HUES64 (cell line): ENCODE data around the gene RAB7B.

Experiments used
- H3K27ac ChIP-seq: 2 replicates; pipeline ENCODE4 v1.7.0; 2013; ENCODE audit warnings: low read depth, low read length, inconsistent platforms
- H3K27me3 ChIP-seq: 2 replicates; pipeline ENCODE4 v1.6.1; 2013; ENCODE audit warnings: mild to moderate bottlenecking, low read length; ENCODE audit not compliant: insufficient read depth
- H3K36me3 ChIP-seq: 2 replicates; pipeline ENCODE4 v1.6.1; 2013; ENCODE audit warnings: mild to moderate bottlenecking, low read length; ENCODE audit not compliant: insufficient read depth
- H3K4me1 ChIP-seq: 2 replicates; pipeline ENCODE4 v1.6.1; 2013; ENCODE audit warnings: mild to moderate bottlenecking, low read length, moderate library complexity; ENCODE audit not compliant: insufficient read depth
- H3K4me3 ChIP-seq: 2 replicates; pipeline ENCODE4 v1.5.1; 2013; ENCODE audit warnings: mild to moderate bottlenecking, low read length, moderate library complexity
- H3K9ac ChIP-seq: 2 replicates; pipeline ENCODE4 v1.6.1; 2013; ENCODE audit warnings: mild to moderate bottlenecking, low read depth, low read length
- H3K9me3 ChIP-seq: 2 replicates; pipeline ENCODE4 v1.6.1; 2013; ENCODE audit warnings: low read depth, low read length; ENCODE audit not compliant: insufficient read depth
- WGBS: fragments of 150-250, 120-280 bp; methylation state at CpG from one replicate; pipeline ENCODE4 v1.1.7; 2013; ENCODE audit warnings: missing lambda C conversion rate; 5-methylcytosine and 5-hydroxymethylcytosine counted together

RAB7B gene

GRCh38 chr1:206022766-206023165 is 19.6 kb upstream of the RAB7B start:
- Histone ChIP-seq H3K4me3 (no peak overlapping the region), H3K36me3 (no peaks in the 10 kb centered on the region), H3K27me3 (no peaks in the 10 kb centered on the region), H3K27ac (no peak overlapping the region), H3K4me1 (no peaks in the 10 kb centered on the region), H3K9ac (no peak overlapping the region), H3K9me3 (peaks cover 3% of the 10 kb centered on the region; the same call in 1 of the 2 replicates)
- WGBS: 94% methylated on average over 6 of the region's 7 CpGs

GRCh38 chr1:206021626-206022365 is 18.6 kb upstream of the RAB7B start:
- Histone ChIP-seq H3K27me3 (no peaks in the 10 kb centered on the region), H3K36me3 (no peaks in the 10 kb centered on the region), H3K4me3 (no peak overlapping the region), H3K4me1 (no peaks in the 10 kb centered on the region), H3K27ac (no peak overlapping the region), H3K9me3 (peaks cover 3% of the 10 kb centered on the region; the same call in 1 of the 2 replicates), H3K9ac (no peak overlapping the region)
- 95% methylated on average over 4 of the region's 4 CpGs for WGBS

GRCh38 chr1:206021008-206021625 is 17.9 kb upstream of the RAB7B start:
- Histone ChIP-seq H3K9me3 (peaks cover 3% of the 10 kb centered on the region; the same call in 1 of the 2 replicates), H3K4me3 (no peak overlapping the region), H3K36me3 (no peaks in the 10 kb centered on the region), H3K27me3 (no peaks in the 10 kb centered on the region), H3K9ac (no peak overlapping the region), H3K4me1 (no peaks in the 10 kb centered on the region), H3K27ac (no peak overlapping the region)
- WGBS: 86% methylated on average over 9 of the region's 9 CpGs

- Histone ChIP-seq H3K27ac (no peak overlapping the region), H3K4me1 (no peaks in the 10 kb centered on the region), H3K9me3 (peaks cover 3% of the 10 kb centered on the region; the same call in 1 of the 2 replicates), H3K4me3 (no peak overlapping the region), H3K9ac (no peak overlapping the region), H3K27me3 (no peaks in the 10 kb centered on the region), H3K36me3 (no peaks in the 10 kb centered on the region)
- WGBS: 93% methylated on average over 4 of the region's 4 CpGs
Observed at GRCh38 chr1:206020393-206021007, 17.3 kb upstream of the RAB7B start.

- no peak overlapping the region for H3K27ac ChIP-seq
- peaks cover 3% of the 10 kb centered on the region; the same call in 1 of the 2 replicates for H3K9me3 ChIP-seq
- WGBS: 79% methylated on average over 1 of the region's 1 CpG
- H3K4me3 ChIP-seq: no peak overlapping the region
- no peaks in the 10 kb centered on the region for H3K36me3 ChIP-seq
- H3K4me1 ChIP-seq: no peaks in the 10 kb centered on the region
- no peaks in the 10 kb centered on the region for H3K27me3 ChIP-seq
- no peak overlapping the region for H3K9ac ChIP-seq
Observed at GRCh38 chr1:206015071-206015470, 11.9 kb upstream of the RAB7B start.

- Histone ChIP-seq H3K4me1 (no peaks in the 10 kb centered on the region), H3K36me3 (no peaks in the 10 kb centered on the region), H3K9me3 (peaks cover 3% of the 10 kb centered on the region; the same call in 1 of the 2 replicates), H3K9ac (no peak overlapping the region), H3K4me3 (no peak overlapping the region), H3K27me3 (no peaks in the 10 kb centered on the region), H3K27ac (no peak overlapping the region)
- 95% methylated on average over 4 of the region's 5 CpGs for WGBS
Observed at GRCh38 chr1:206014601-206015000, 11.4 kb upstream of the RAB7B start.

GRCh38 chr1:206013026-206013795 is 10.0 kb upstream of the RAB7B start:
- Histone ChIP-seq H3K9ac (no peak overlapping the region), H3K27me3 (no peaks in the 10 kb centered on the region), H3K27ac (no peak overlapping the region), H3K4me1 (no peaks in the 10 kb centered on the region), H3K9me3 (peaks cover 3% of the 10 kb centered on the region; the same call in 1 of the 2 replicates), H3K36me3 (no peaks in the 10 kb centered on the region), H3K4me3 (no peak overlapping the region)
- 95% methylated on average over 6 of the region's 6 CpGs for WGBS

- H3K27ac ChIP-seq: no peak overlapping the region
- WGBS: 83% methylated on average over 17 of the region's 17 CpGs
- no peak overlapping the region for H3K9ac ChIP-seq
- no peaks in the 10 kb centered on the region for H3K36me3 ChIP-seq
- H3K4me1 ChIP-seq: no peaks in the 10 kb centered on the region
- H3K4me3 ChIP-seq: no peak overlapping the region
- H3K9me3 ChIP-seq: no peaks in the 10 kb centered on the region
- H3K27me3 ChIP-seq: no peaks in the 10 kb centered on the region
Observed at GRCh38 chr1:206012086-206012859, 9.1 kb upstream of the RAB7B start.

- Histone ChIP-seq H3K4me1 (no peaks in the 10 kb centered on the region), H3K9me3 (no peaks in the 10 kb centered on the region), H3K36me3 (no peaks in the 10 kb centered on the region), H3K4me3 (no peak overlapping the region), H3K9ac (no peak overlapping the region), H3K27ac (no peak overlapping the region), H3K27me3 (no peaks in the 10 kb centered on the region)
- 93% methylated on average over 8 of the region's 8 CpGs for WGBS
Observed at GRCh38 chr1:206011057-206011456, 7.9 kb upstream of the RAB7B start.

GRCh38 chr1:206010060-206010459 is 6.9 kb upstream of the RAB7B start:
- H3K27me3 ChIP-seq: no peaks in the 10 kb centered on the region
- no peak overlapping the region for H3K9ac ChIP-seq
- H3K9me3 ChIP-seq: no peaks in the 10 kb centered on the region
- H3K36me3 ChIP-seq: no peaks in the 10 kb centered on the region
- no peak overlapping the region for H3K4me3 ChIP-seq
- WGBS: 75% methylated on average over 5 of the region's 5 CpGs
- H3K27ac ChIP-seq: no peak overlapping the region
- no peaks in the 10 kb centered on the region for H3K4me1 ChIP-seq
